Astrocyte (in vitro differentiated cells and primary cell): Measurements from ENCODE around the gene BCL2L1. TPM values are rescaled to one million over a fixed set of nuclear protein-coding genes. Genes with fewer than 3 reads are reported as not detected.

Experiments
- DNase-seq: peaks from one replicate; pipeline ENCODE4 v3.0.0-alpha.2; 2010; ENCODE audit warnings: low read depth
- FAIRE-seq: peaks from 2 replicates; lab custom pipeline; 2011; peaks lifted over from hg19 to GRCh38; lab: Jason Lieb, UNC
- H2AFZ ChIP-seq: 2 replicates; pipeline ENCODE4 v1.6.0; 2012; ENCODE audit warnings: low read depth, low read length, inconsistent platforms
- H3K27ac ChIP-seq: 2 replicates; pipeline ENCODE4 v1.5.1; 2011; ENCODE audit warnings: low read depth, low read length, inconsistent platforms
- H3K27me3 ChIP-seq: 2 replicates; pipeline ENCODE4 v1.6.0; 2011; ENCODE audit warnings: low read length, inconsistent platforms; ENCODE audit not compliant: insufficient read depth
- H3K36me3 ChIP-seq: 2 replicates; pipeline ENCODE4 v1.5.1; 2011; ENCODE audit warnings: low read length, inconsistent platforms; ENCODE audit not compliant: insufficient read depth
- H3K4me1 ChIP-seq: 2 replicates; pipeline ENCODE4 v1.5.1; 2011; ENCODE audit warnings: low read length, inconsistent platforms; ENCODE audit not compliant: insufficient read depth
- H3K4me2 ChIP-seq: 2 replicates; pipeline ENCODE4 v1.6.0; 2012; ENCODE audit warnings: low read length, inconsistent platforms
- H3K4me3 ChIP-seq: 2 replicates; pipeline ENCODE4 v1.5.1; 2011; ENCODE audit warnings: low read depth, mild to moderate bottlenecking, low read length, inconsistent platforms; ENCODE audit not compliant: insufficient read depth
- H3K79me2 ChIP-seq: 2 replicates; pipeline ENCODE4 v1.6.0; 2012; ENCODE audit warnings: mild to moderate bottlenecking, low read length, inconsistent platforms; ENCODE audit not compliant: insufficient read depth
- H3K9ac ChIP-seq: 2 replicates; pipeline ENCODE4 v1.6.0; 2012; ENCODE audit warnings: mild to moderate bottlenecking, low read length, inconsistent platforms
- H3K9me3 ChIP-seq: 2 replicates; pipeline ENCODE4 v1.5.1; 2012; ENCODE audit warnings: low read depth, mild to moderate bottlenecking, low read length, inconsistent platforms; ENCODE audit not compliant: insufficient read depth
- H4K20me1 ChIP-seq: 2 replicates; pipeline ENCODE4 v1.6.0; 2012; ENCODE audit warnings: low read length, inconsistent platforms; ENCODE audit not compliant: insufficient read depth
- H3K27ac Mint-ChIP-seq: one replicate; pipeline ENCODE4 v1.8.0; 2021; ENCODE audit warnings: mild to moderate bottlenecking, mixed read lengths; ENCODE audit not compliant: unreplicated experiment
- H3K27me3 Mint-ChIP-seq: one replicate; pipeline ENCODE4 v1.8.0; 2021; ENCODE audit warnings: low read depth, mixed read lengths; ENCODE audit not compliant: unreplicated experiment
- H3K36me3 Mint-ChIP-seq: one replicate; pipeline ENCODE4 v1.8.0; 2021; ENCODE audit warnings: low read depth, mixed read lengths; ENCODE audit not compliant: unreplicated experiment
- H3K4me1 Mint-ChIP-seq: one replicate; pipeline ENCODE4 v1.8.0; 2021; ENCODE audit warnings: low read depth, mixed read lengths; ENCODE audit not compliant: unreplicated experiment
- H3K4me3 Mint-ChIP-seq: one replicate; pipeline ENCODE4 v1.8.0; 2021; ENCODE audit warnings: mild to moderate bottlenecking, moderate library complexity, mixed read lengths; ENCODE audit not compliant: unreplicated experiment
- H3K9me3 Mint-ChIP-seq: one replicate; pipeline ENCODE4 v1.8.0; 2021; ENCODE audit warnings: mild to moderate bottlenecking, mixed read lengths; ENCODE audit not compliant: unreplicated experiment
- CTCF ChIP-seq: IDR thresholded peaks from 2 replicates; pipeline ENCODE4 v1.5.1; 2011; ENCODE audit warnings: low read depth, mild to moderate bottlenecking, inconsistent platforms, low read length, moderate library complexity; ENCODE audit not compliant: insufficient read depth
- EZH2 ChIP-seq: IDR thresholded peaks from 2 replicates; pipeline ENCODE4 v1.6.1; 2012; ENCODE audit warnings: mild to moderate bottlenecking, low read length, inconsistent platforms; ENCODE audit not compliant: insufficient read depth
- total RNA-seq: library from RNA; stranded (reverse); gene quantifications from 2 replicates; pipeline ENCODE4 v1.2.1, GENCODE V29; 2021

BCL2L1 gene
- total RNA-seq, 1 donor from 2014 or later = 149 TPM

- H2AFZ ChIP-seq = no peak overlapping the region
- no peaks in the 10 kb centered on the region for H3K4me1 ChIP-seq
- no peaks in the 10 kb centered on the region for H3K79me2 ChIP-seq
- no peak overlapping the region for H3K4me2 ChIP-seq
- H4K20me1 ChIP-seq = no peaks in the 10 kb centered on the region
- H3K27ac ChIP-seq = no peak overlapping the region
- no peaks in the 10 kb centered on the region for H3K27me3 ChIP-seq
- Mint-ChIP-seq H3K4me3 (no peak overlapping the region), H3K27me3 (peaks cover 47% of the 10 kb centered on the region), H3K4me1 (no peaks in the 10 kb centered on the region), H3K36me3 (peaks cover 2% of the 10 kb centered on the region), H3K27ac (no peak overlapping the region), H3K9me3 (peaks cover 2% of the 10 kb centered on the region)
- H3K9me3 ChIP-seq = no peaks in the 10 kb centered on the region
- H3K9ac ChIP-seq = no peak overlapping the region
- H3K36me3 ChIP-seq = no peaks in the 10 kb centered on the region
- DNase-seq = no peak
- TF ChIP-seq EZH2 = no peak
- no peak for TF ChIP-seq CTCF
- H3K4me3 ChIP-seq = no peak overlapping the region
- no peak for FAIRE-seq
Observed at GRCh38 chr20:31643522-31643921, 79.1 kb downstream of the BCL2L1 start.

- H3K9ac ChIP-seq = no peak overlapping the region
- H3K79me2 ChIP-seq = no peaks in the 10 kb centered on the region
- DNase-seq = no peak
- no peaks in the 10 kb centered on the region for H3K27me3 ChIP-seq
- no peak overlapping the region for H3K4me3 ChIP-seq
- Mint-ChIP-seq H3K4me3 (no peak overlapping the region), H3K27ac (no peak overlapping the region), H3K36me3 (peaks cover 2% of the 10 kb centered on the region), H3K4me1 (no peaks in the 10 kb centered on the region), H3K27me3 (peaks cover 47% of the 10 kb centered on the region), H3K9me3 (peaks cover 2% of the 10 kb centered on the region)
- H4K20me1 ChIP-seq = no peaks in the 10 kb centered on the region
- FAIRE-seq = no peak
- no peak overlapping the region for H2AFZ ChIP-seq
- no peaks in the 10 kb centered on the region for H3K4me1 ChIP-seq
- no peaks in the 10 kb centered on the region for H3K36me3 ChIP-seq
- H3K4me2 ChIP-seq = no peak overlapping the region
- no peak for TF ChIP-seq EZH2
- no peaks in the 10 kb centered on the region for H3K9me3 ChIP-seq
- H3K27ac ChIP-seq = no peak overlapping the region
Observed at GRCh38 chr20:31642837-31643236, 79.8 kb downstream of the BCL2L1 start.

- Mint-ChIP-seq H3K36me3 (peaks cover 2% of the 10 kb centered on the region), H3K27ac (no peak overlapping the region), H3K4me3 (no peak overlapping the region), H3K27me3 (peaks cover 42% of the 10 kb centered on the region), H3K9me3 (peaks cover 2% of the 10 kb centered on the region), H3K4me1 (no peaks in the 10 kb centered on the region)
- H3K4me2 ChIP-seq = no peak overlapping the region
- DNase-seq (no peak), FAIRE-seq (no peak)
- no peaks in the 10 kb centered on the region for H3K36me3 ChIP-seq
- H3K9me3 ChIP-seq = no peaks in the 10 kb centered on the region
- H3K27me3 ChIP-seq = no peaks in the 10 kb centered on the region
- H4K20me1 ChIP-seq = no peaks in the 10 kb centered on the region
- H3K4me3 ChIP-seq = no peak overlapping the region
- TF ChIP-seq CTCF (no peak), EZH2 (no peak)
- no peaks in the 10 kb centered on the region for H3K4me1 ChIP-seq
- no peak overlapping the region for H3K9ac ChIP-seq
- H3K27ac ChIP-seq = no peak overlapping the region
- H3K79me2 ChIP-seq = no peaks in the 10 kb centered on the region
- no peak overlapping the region for H2AFZ ChIP-seq
Observed at GRCh38 chr20:31641391-31641790, 81.3 kb downstream of the BCL2L1 start.
